Neural crest cell (in vitro differentiated cells): Measurements from ENCODE around the gene OSBP2. TPM values are rescaled to one million over a fixed set of nuclear protein-coding genes. Genes with fewer than 3 reads are reported as not detected.

Experiments used
- DNase-seq: peaks from one replicate; pipeline ENCODE4 v3.0.0; 2021; ENCODE audit warnings: low read depth, mixed read lengths, low spot score
- H3K27ac Mint-ChIP-seq: one replicate; pipeline ENCODE4 v1.8.0; 2021; ENCODE audit warnings: mild to moderate bottlenecking, mixed read lengths; ENCODE audit not compliant: unreplicated experiment
- H3K27me3 Mint-ChIP-seq: 2 replicates; pipeline ENCODE4 v1.8.0; 2021; ENCODE audit warnings: low read depth, mild to moderate bottlenecking, mixed read lengths
- H3K36me3 Mint-ChIP-seq: 2 replicates; pipeline ENCODE4 v1.8.0; 2021; ENCODE audit warnings: low read depth, mild to moderate bottlenecking, mixed read lengths
- H3K4me1 Mint-ChIP-seq: 2 replicates; pipeline ENCODE4 v1.8.0; 2021; ENCODE audit warnings: mixed read lengths
- H3K4me3 Mint-ChIP-seq: one replicate; pipeline ENCODE4 v1.8.0; 2021; ENCODE audit warnings: mild to moderate bottlenecking, mixed read lengths
- H3K9me3 Mint-ChIP-seq: 2 replicates; pipeline ENCODE4 v1.8.0; 2021; ENCODE audit warnings: mixed read lengths
- CTCF ChIP-seq: fragments of 200-600 bp; sonication (generic); conservative IDR thresholded peaks from 2 replicates; pipeline ENCODE4 v1.5.0; 2021; ENCODE audit warnings: antibody characterized with exemption, mild to moderate bottlenecking
- total RNA-seq: library from RNA; stranded (reverse); gene quantifications from 2 replicates; pipeline ENCODE4 v1.2.1, GENCODE V29; 2021

OSBP2 gene
- total RNA-seq, 1 donor from 2014 or later, result 2.8 TPM

GRCh38 chr22:30861688-30862552 is 167.2 kb downstream of the OSBP2 start:
- no peaks in the 10 kb centered on the region for H3K9me3 Mint-ChIP-seq
- no peaks in the 10 kb centered on the region for H3K4me1 Mint-ChIP-seq
- no peak overlapping the region for H3K4me3 Mint-ChIP-seq
- H3K27me3 Mint-ChIP-seq, result no peaks in the 10 kb centered on the region
- H3K36me3 Mint-ChIP-seq, result no peaks in the 10 kb centered on the region
- no peak for TF ChIP-seq CTCF
- no peak overlapping the region for H3K27ac Mint-ChIP-seq
- DNase-seq, result no peak

- no peaks in the 10 kb centered on the region for H3K36me3 Mint-ChIP-seq
- H3K27ac Mint-ChIP-seq, result no peak overlapping the region
- no peaks in the 10 kb centered on the region for H3K4me1 Mint-ChIP-seq
- no peaks in the 10 kb centered on the region for H3K9me3 Mint-ChIP-seq
- peak; percentile 0 for DNase-seq
- TF ChIP-seq CTCF, result no peak
- no peak overlapping the region for H3K4me3 Mint-ChIP-seq
- H3K27me3 Mint-ChIP-seq, result no peaks in the 10 kb centered on the region
These were observed 168.6 kb downstream of the OSBP2 start for GRCh38 chr22:30863081-30863833.

- Mint-ChIP-seq H3K4me1 (no peaks in the 10 kb centered on the region), H3K27ac (no peak overlapping the region), H3K27me3 (no peaks in the 10 kb centered on the region), H3K36me3 (no peaks in the 10 kb centered on the region), H3K4me3 (no peak overlapping the region), H3K9me3 (no peaks in the 10 kb centered on the region)
- TF ChIP-seq CTCF, result no peak
- no peak for DNase-seq
These were observed 170.1 kb downstream of the OSBP2 start for GRCh38 chr22:30864441-30865420.

GRCh38 chr22:30865656-30866055 is 171.0 kb downstream of the OSBP2 start:
- no peak for DNase-seq
- no peak for TF ChIP-seq CTCF
- Mint-ChIP-seq H3K4me1 (no peaks in the 10 kb centered on the region), H3K4me3 (no peak overlapping the region), H3K27me3 (no peaks in the 10 kb centered on the region), H3K36me3 (no peaks in the 10 kb centered on the region), H3K27ac (no peak overlapping the region), H3K9me3 (no peaks in the 10 kb centered on the region)

- Mint-ChIP-seq H3K27ac (no peak overlapping the region), H3K27me3 (no peaks in the 10 kb centered on the region), H3K4me1 (no peaks in the 10 kb centered on the region), H3K36me3 (no peaks in the 10 kb centered on the region), H3K4me3 (no peak overlapping the region), H3K9me3 (no peaks in the 10 kb centered on the region)
- DNase-seq, result no peak
- no peak for TF ChIP-seq CTCF
These were observed 171.5 kb downstream of the OSBP2 start for GRCh38 chr22:30866216-30866615.
